Retinal pigment epithelial cell (primary cell): ENCODE data around the gene GRIK1.

Experiments
- DNase-seq: peaks from one replicate; pipeline ENCODE4 v3.0.0-alpha.2; 2010; ENCODE audit warnings: low read depth
- H3K4me3 ChIP-seq: 2 replicates; pipeline ENCODE4 v1.5.1; 2011; ENCODE audit warnings: mild to moderate bottlenecking, low read length, control low read depth, moderate library complexity
- TF ChIP-seq, protein P1 (sequence below): conservative IDR thresholded peaks from 2 replicates; pipeline ENCODE4 v1.5.1; 2011; ENCODE audit warnings: low read depth, low read length, control low read depth, inconsistent platforms

Gene GRIK1

GRCh38 chr21:29798840-29799239, 141.0 kb downstream of the GRIK1 start:
- no peak for DNase-seq
- no peak overlapping the region for H3K4me3 ChIP-seq
- TF ChIP-seq, protein P1, sequence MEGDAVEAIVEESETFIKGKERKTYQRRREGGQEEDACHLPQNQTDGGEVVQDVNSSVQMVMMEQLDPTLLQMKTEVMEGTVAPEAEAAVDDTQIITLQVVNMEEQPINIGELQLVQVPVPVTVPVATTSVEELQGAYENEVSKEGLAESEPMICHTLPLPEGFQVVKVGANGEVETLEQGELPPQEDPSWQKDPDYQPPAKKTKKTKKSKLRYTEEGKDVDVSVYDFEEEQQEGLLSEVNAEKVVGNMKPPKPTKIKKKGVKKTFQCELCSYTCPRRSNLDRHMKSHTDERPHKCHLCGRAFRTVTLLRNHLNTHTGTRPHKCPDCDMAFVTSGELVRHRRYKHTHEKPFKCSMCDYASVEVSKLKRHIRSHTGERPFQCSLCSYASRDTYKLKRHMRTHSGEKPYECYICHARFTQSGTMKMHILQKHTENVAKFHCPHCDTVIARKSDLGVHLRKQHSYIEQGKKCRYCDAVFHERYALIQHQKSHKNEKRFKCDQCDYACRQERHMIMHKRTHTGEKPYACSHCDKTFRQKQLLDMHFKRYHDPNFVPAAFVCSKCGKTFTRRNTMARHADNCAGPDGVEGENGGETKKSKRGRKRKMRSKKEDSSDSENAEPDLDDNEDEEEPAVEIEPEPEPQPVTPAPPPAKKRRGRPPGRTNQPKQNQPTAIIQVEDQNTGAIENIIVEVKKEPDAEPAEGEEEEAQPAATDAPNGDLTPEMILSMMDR: no peak

DNA sequence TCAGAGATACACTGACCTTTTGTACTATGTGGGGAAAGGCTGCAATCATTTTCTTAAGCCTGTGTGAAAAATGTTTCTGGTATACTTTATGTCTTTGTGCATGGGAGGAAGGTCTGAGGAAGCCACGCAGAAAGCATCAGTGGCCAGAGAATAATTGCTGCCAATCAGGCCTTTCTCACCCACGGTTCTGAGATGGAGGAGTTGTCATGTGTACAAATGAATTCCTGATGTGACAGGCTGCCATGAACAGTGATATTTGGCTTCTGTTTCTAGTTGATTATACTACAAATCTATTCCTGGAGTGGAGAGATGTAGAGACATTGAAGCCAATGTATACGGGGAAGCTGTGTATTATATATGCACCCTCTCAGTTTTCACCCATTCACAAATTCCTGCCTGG, 142.6 kb downstream of the GRIK1 start:
- TF ChIP-seq, protein P1: no peak
- H3K4me3 ChIP-seq: no peak overlapping the region
- DNase-seq: no peak

DNA sequence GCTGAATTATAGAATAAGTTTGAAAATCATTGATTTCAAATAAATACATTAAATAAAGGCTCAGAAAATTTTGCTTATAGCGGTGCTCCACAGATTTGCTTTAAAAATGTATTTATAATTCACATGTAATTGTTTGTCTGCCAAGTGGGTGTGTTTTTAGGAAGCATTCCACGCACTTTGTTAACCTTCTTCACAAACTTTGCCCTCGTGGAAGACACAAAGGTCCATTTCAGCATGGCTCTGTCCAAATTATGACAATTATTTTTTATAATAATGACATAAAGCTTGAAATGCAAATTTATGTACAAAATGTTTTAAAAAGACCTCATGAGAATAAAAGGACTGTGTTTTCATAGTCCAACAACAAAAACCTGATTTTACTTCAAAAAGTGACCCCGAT, 146.1 kb downstream of the GRIK1 start:
- TF ChIP-seq, protein P1: no peak
- DNase-seq: no peak
- H3K4me3 ChIP-seq: no peak overlapping the region

GRCh38 chr21:29789393-29789792, 150.4 kb downstream of the GRIK1 start:
- no peak for DNase-seq
- no peak overlapping the region for H3K4me3 ChIP-seq
- TF ChIP-seq, protein P1: no peak

DNA sequence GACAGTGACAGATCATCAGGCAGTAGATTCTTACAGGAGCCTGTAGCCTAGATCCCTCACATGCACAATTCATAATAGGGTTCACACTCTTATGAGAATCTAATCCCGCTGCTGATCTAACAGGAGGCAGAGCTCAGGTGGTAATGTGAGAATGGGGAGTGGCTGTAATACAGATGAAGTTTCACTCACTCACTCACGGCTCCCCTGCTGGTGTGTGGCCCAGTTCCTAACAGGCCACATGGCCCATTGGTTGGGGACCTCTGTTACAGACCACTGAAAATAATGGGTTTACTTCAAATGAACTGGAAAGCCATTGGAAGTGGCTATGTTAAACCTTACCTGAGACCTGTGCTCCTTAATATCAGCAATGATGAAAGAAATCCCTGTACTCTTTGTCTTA, 151.0 kb downstream of the GRIK1 start:
- no peak for DNase-seq
- no peak overlapping the region for H3K4me3 ChIP-seq
- TF ChIP-seq, protein P1: no peak

GRCh38 chr21:29787361-29787909, 152.4 kb downstream of the GRIK1 start:
- no peak for DNase-seq
- H3K4me3 ChIP-seq: no peak overlapping the region
- TF ChIP-seq, protein P1: no peak

GRCh38 chr21:29786496-29787360, 153.1 kb downstream of the GRIK1 start:
- TF ChIP-seq, protein P1: no peak
- DNase-seq: no peak
- no peak overlapping the region for H3K4me3 ChIP-seq
